K562 treated with DMSO at 1 percent for 12 hours (cell line): ENCODE measurements around the gene SLC9A5. TPM values are rescaled to one million over a fixed set of nuclear protein-coding genes. Genes with fewer than 3 reads are reported as not detected.

ENCODE experiments used
- total RNA-seq: library from RNA; unstranded; fragments of 300-600 nt; gene quantifications from 2 replicates; pipeline ENCODE4 v1.2.3, GENCODE V29; 2022; ENCODE audit not compliant: insufficient read depth

SLC9A5 gene, protein sequence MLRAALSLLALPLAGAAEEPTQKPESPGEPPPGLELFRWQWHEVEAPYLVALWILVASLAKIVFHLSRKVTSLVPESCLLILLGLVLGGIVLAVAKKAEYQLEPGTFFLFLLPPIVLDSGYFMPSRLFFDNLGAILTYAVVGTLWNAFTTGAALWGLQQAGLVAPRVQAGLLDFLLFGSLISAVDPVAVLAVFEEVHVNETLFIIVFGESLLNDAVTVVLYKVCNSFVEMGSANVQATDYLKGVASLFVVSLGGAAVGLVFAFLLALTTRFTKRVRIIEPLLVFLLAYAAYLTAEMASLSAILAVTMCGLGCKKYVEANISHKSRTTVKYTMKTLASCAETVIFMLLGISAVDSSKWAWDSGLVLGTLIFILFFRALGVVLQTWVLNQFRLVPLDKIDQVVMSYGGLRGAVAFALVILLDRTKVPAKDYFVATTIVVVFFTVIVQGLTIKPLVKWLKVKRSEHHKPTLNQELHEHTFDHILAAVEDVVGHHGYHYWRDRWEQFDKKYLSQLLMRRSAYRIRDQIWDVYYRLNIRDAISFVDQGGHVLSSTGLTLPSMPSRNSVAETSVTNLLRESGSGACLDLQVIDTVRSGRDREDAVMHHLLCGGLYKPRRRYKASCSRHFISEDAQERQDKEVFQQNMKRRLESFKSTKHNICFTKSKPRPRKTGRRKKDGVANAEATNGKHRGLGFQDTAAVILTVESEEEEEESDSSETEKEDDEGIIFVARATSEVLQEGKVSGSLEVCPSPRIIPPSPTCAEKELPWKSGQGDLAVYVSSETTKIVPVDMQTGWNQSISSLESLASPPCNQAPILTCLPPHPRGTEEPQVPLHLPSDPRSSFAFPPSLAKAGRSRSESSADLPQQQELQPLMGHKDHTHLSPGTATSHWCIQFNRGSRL
- total RNA-seq = 1.4 and 2.7 TPM in 2 replicates

DNA sequence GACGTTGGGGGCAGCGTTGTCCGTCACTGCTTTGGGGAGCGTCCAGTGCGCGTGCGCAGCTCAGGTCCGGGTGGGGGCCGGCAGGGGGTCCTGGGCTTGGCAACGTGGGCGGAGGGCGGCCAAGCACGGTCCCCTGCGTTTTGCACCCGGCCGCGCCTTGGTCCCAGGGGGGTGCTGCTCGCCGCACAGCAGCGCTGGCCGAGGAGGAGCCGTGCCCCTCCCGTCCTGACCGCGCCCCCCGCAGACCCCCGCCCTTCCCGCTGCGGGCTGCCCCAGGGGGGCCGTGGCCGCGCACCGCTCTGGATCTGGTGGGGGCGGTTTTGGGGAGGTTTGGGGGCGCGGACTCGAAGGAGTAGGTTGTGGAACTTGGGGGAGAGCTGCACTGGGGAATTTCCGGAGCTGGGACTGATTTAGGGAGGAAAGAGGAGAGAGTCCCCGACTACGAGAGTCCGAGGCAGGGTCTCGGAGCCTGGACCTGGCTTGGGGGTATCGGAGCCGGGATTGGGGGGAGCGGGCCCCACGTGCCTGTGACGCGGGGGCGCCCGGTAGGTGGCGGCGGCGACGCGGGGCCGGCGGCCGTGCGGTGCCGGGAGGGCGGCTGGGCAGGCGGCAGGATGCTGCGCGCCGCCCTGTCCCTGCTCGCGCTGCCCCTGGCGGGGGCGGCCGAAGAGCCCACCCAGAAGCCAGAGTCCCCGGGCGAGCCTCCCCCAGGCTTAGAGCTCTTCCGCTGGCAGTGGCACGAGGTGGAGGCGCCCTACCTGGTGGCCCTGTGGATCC, at the start of gene SLC9A5:
Gene SLC9A5, plus strand, starts transcription at position 579 of the 777 bp plus-strand sequence. Its CDS starts 36 bp downstream, at position 615.

DNA sequence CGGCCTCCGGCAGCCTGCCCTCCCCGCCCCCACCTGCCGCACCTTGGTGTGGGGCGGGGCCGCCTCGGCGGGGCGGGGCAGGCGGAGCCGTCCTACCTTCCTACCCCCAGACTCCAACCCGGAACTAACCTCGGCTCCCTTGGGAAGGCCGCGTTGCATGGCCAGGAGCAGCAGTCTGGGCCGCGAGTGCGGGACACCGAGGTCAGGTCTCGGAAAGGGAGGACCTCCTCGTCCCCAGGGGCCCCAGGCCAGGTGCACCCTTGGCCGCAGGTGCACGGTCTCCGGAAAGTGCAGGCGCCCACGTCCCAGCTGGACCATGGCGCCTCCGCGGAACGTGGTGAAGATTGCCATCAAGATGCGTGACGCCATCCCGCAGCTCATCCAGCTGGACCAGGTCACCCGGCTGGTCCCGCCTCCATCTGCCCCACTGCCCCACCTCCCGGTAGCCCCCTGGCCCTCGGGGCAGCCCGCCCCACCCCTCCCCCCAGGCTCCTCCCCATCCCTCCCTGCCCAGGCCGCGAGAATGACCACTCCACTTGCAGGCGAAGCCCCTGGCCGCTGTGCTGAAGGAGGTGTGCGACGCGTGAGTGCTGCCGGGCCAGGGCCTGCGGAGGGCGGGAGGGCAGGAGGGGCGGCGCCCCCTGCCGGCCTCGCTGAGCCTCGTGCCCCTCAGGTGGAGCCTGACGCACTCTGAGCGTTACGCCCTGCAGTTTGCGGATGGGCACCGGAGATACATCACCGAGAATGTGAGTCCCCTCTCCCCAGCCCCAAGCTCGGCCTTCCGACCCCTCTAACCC, 49.6 kb upstream of the SLC9A5 start, which contains the start of gene ELMO3:
Gene ELMO3, plus strand, starts transcription at position 121 of the 797 bp plus-strand sequence. Its CDS starts 196 bp downstream, at position 317.

DNA sequence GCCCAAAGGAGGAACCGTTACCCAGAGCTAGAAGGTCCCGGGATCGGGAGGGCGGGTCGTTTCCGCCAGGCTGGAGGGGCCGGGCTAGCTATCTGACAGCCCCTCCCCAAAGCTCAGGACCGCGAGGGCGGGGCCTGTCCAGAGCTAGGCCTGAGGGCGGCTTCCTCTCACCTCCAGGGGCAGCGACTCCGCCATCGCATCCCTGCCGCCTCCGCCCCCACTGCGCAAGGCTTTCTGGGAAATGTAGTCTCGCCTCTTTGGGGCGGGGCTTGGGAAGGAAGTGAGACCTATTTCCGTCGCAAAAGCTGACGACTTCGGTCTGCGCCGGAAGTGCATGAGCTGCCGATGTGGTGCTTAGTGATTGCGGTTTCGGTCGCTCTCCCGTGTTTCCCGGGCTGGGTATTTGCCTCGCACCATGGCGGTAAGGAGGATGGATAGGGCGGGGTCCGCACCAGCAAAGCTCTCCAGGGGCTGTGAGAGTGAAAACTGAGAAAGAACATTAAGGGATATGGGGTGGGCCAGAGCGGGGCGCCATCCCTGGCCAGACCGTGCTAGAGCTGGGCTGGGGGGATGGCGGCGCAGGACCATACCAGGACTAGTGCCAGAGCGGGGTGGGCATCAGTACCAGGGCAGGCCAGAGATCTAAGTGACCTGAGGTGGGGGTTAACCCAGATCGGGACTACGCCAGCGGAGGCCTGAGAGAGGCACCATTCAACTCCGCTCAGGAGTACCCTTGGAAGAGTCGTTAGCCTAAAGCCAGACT, 21.8 kb upstream of the SLC9A5 start, which contains the start of gene TMEM208:
Gene TMEM208, plus strand, starts transcription at position 327 of the 763 bp plus-strand sequence. Its CDS starts 89 bp downstream, at position 416.

DNA sequence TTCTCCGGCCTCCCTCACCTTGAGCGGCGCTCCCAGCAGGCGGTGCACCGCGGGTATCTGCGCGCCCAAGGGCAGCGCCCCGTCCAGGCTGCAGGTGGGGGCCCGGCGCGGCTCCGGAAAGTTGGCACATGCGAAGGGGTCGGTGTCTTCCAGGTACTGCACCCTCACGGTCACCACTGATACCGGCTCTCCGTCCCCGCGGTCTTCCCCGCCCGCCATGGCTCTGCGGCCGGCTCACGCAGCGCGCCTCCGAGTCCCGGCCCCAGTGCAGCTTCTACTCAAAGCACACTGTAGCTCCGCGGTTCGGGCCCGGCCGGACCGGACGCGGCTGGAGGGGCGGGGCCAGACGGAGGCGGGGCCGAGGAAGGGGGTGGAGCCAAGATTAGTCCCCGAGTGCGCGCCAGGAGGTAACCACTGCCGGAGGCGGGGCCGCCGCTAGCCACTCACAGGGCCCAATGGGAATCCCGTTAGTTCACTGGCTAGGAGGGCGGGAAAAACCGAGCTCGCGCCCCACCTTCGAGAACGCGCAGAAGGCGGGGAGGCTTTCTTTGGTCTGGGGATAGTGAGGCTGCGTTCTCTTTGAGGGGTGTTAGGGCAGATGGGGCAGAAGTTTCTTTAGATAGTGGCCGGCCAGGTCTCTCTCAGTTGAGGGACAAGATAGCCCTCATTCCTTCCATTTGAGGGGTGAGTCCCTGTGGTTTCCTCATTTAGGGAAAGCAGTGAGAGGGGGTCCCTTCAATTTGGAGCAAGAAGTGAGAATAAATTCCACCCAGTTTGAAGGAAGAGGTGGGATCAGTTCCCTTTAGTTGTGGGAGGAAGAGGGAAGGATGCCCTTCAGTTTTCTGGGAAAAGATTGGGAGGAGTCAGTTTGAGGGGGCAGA, 1.3 kb upstream of the SLC9A5 start, which contains the start of gene FHOD1:
Gene FHOD1, minus strand, starts transcription at position 290 of the 881 bp plus-strand sequence. Its CDS starts 71 bp downstream, at position 219.

DNA sequence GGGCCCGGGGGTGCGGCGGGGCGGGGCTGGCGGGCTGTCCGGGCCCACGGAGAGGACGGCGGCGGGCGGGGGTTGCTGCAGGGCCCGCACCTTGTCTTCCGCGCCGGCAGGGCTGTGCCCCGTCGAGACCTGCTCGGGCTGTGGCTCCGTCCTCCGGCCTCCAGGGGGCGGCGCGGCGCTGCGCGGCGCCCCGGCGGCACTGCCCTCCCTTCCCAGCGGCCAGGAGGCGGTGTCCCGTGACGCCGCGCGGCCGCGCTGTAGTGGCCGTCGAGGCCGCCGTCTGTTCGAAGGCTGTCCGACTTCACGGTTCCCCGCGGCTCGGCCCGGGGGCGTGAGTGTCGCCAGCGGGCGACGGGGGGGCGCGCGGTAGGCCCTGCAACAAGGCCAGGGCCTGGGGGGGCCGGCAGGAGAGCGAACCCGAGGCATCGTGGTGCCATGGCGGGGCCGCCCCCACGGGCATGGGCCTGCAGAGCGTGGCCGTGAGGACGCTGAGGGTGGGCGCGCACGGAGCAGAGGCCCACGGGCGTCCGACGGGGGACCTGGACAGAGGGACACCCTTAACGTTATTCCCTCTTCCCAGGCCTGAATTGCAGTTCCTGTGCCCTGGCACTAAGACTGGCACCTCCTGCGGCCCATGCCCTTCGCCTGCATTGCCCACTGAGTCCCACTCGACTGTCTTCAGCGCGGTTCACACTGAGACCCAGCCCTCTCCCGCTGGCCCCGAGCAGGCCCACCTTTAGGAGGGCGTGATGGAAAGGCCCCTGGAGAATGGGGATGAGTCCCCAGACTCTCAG, 30.7 kb downstream of the SLC9A5 start, which contains the start of gene PLEKHG4:
Gene PLEKHG4, plus strand, starts transcription at position 237 of the 794 bp plus-strand sequence. Its CDS starts 513 bp downstream, at position 750.

Other genes starting within 250 kb of the SLC9A5 start
- 25.6 and 43.6 TPM in 2 replicates for gene CBFB, start 219.8 kb upstream of the SLC9A5 start, total RNA-seq
- gene PHAF1, start 139.0 kb upstream of the SLC9A5 start, total RNA-seq = 7.2 and 15.4 TPM in 2 replicates
- 4.0 and 7.1 TPM in 2 replicates for gene B3GNT9, start 98.0 kb upstream of the SLC9A5 start, total RNA-seq
- 38.8 and 55.1 TPM in 2 replicates for gene TRADD, start 89.1 kb upstream of the SLC9A5 start, total RNA-seq
- gene FBXL8, start 89.0 kb upstream of the SLC9A5 start, total RNA-seq = 14.6 and 17.0 TPM in 2 replicates
- gene HSF4, start 84.2 kb upstream of the SLC9A5 start, total RNA-seq = 7.8 and 20.7 TPM in 2 replicates
- 21.1 and 34.0 TPM in 2 replicates for gene NOL3, start 78.4 kb upstream of the SLC9A5 start, total RNA-seq
- gene MATCAP1, start 65.0 kb upstream of the SLC9A5 start, total RNA-seq = 16.6 and 20.0 TPM in 2 replicates
- gene EXOC3L1, start 58.8 kb upstream of the SLC9A5 start, total RNA-seq = not detected in 2 replicates
- gene E2F4, start 56.8 kb upstream of the SLC9A5 start, total RNA-seq = 63.4 and 106 TPM in 2 replicates
- 2.4 and 3.3 TPM in 2 replicates for gene ELMO3, start 49.8 kb upstream of the SLC9A5 start, total RNA-seq
- 65.0 and 76.2 TPM in 2 replicates for gene TMEM208, start 21.8 kb upstream of the SLC9A5 start, total RNA-seq
- gene FHOD1, start 1.5 kb upstream of the SLC9A5 start, total RNA-seq = 37.1 and 54.3 TPM in 2 replicates
- 12.3 and 19.0 TPM in 2 replicates for gene PLEKHG4, start 30.6 kb downstream of the SLC9A5 start, total RNA-seq
- gene KCTD19, start 77.8 kb downstream of the SLC9A5 start, total RNA-seq = 0.19 TPM in 1 of 2 replicates, not detected in the other
- gene LRRC36, start 77.8 kb downstream of the SLC9A5 start, total RNA-seq = 1.3 TPM in 1 of 2 replicates, not detected in the other
- not detected in 2 replicates for gene TPPP3, start 144.5 kb downstream of the SLC9A5 start, total RNA-seq
- gene ZDHHC1, start 167.5 kb downstream of the SLC9A5 start, total RNA-seq = not detected in 2 replicates
- gene HSD11B2, start 182.1 kb downstream of the SLC9A5 start, total RNA-seq = 0.35 TPM in 1 of 2 replicates, not detected in the other
- gene ATP6V0D1, start 232.2 kb downstream of the SLC9A5 start, total RNA-seq = 189 and 193 TPM in 2 replicates
- gene AGRP, start 234.6 kb downstream of the SLC9A5 start, total RNA-seq = not detected in 2 replicates